Peyer's patch (tissue), 4 donors: ENCODE measurements around the gene OXA1L.
"Not testable (repeated sequence)": the region's sequence is repeated elsewhere in the genome, so short reads cannot be mapped to it uniquely, and the experiment has no call there.

Experiments used
- POLR2A ChIP-seq, 2 donors: fragments of 450-650 bp; IDR thresholded peaks; one replicate each; pipeline ENCODE4 v1.5.1; 2017; ENCODE audit warnings: antibody characterized with exemption in 2 of 2, mild to moderate bottlenecking in 2 of 2, moderate library complexity in 2 of 2
- TF ChIP-seq, protein P1 (sequence below), 6 experiments: fragments of 450-650 bp in 4 of 6; fragments of 200-600 bp in 2 of 6; sonication (generic) in 1 of 6; IDR thresholded peaks; one replicate each; pipeline ENCODE4 v1.5.1; 2017 to 2019; ENCODE audit warnings: antibody characterized with exemption in 6 of 6, mild to moderate bottlenecking in 3 of 6, moderate library complexity in 1 of 6

DNA sequence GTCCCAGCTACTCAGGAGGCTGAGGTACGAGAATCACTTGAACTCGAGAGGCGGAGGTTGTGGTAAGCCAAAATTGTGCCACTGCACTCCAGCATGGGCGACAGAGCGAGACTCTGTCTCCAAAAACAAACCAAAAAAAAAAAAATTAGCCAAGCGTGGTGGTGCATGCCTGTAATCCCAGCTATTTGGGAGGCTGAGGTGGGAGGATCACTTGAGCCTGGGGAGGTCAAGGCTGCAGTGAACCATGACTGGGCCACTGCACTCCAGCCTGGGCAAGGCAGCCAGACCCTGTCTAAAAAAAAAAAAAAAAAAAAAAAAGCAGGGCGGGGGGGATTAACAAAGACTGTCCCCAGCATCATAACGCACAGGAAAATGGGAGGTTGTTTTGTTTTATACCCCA is 10.4 kb downstream of the OXA1L start:
- TF ChIP-seq, protein P1, sequence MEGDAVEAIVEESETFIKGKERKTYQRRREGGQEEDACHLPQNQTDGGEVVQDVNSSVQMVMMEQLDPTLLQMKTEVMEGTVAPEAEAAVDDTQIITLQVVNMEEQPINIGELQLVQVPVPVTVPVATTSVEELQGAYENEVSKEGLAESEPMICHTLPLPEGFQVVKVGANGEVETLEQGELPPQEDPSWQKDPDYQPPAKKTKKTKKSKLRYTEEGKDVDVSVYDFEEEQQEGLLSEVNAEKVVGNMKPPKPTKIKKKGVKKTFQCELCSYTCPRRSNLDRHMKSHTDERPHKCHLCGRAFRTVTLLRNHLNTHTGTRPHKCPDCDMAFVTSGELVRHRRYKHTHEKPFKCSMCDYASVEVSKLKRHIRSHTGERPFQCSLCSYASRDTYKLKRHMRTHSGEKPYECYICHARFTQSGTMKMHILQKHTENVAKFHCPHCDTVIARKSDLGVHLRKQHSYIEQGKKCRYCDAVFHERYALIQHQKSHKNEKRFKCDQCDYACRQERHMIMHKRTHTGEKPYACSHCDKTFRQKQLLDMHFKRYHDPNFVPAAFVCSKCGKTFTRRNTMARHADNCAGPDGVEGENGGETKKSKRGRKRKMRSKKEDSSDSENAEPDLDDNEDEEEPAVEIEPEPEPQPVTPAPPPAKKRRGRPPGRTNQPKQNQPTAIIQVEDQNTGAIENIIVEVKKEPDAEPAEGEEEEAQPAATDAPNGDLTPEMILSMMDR (IDR thresholded peaks at IDR 0.05): not testable (repeated sequence)
- not testable (repeated sequence) for TF ChIP-seq POLR2A (IDR thresholded peaks at IDR 0.05)
